ENCODE measurements around the gene KHDC1. TPM values are rescaled to one million over a fixed set of nuclear protein-coding genes. Genes with fewer than 3 reads are reported as not detected.
"Not testable (repeated sequence)": the region's sequence is repeated elsewhere in the genome, so short reads cannot be mapped to it uniquely, and the experiment has no call there.

The KHDC1 gene
- polyA plus RNA-seq (0.52 to 1.0 TPM (median 0.55 TPM) in 3 replicates), polyA minus RNA-seq (1.7 to 2.1 TPM (median 1.9 TPM) in 3 replicates)
- polyA plus RNA-seq (2011; ENCODE audit: low read depth), result not detected
- polyA plus RNA-seq (2011; cell fraction: cytosol; rRNA removed), result 0.63 and 0.73 TPM in 2 replicates
- 0.72 and 1.5 TPM in 2 replicates for polyA plus RNA-seq (2011; cell fraction: nucleus; rRNA removed)
- 0.50 and 0.65 TPM in 2 replicates for polyA plus RNA-seq (2012; ENCODE audit: low replicate concordance)
- polyA minus RNA-seq (2011; cell fraction: cytosol; rRNA and poly(A)+ RNA removed), result not detected
- 0.21 and 1.2 TPM in 2 replicates for polyA minus RNA-seq (2011; cell fraction: nucleus; rRNA and poly(A)+ RNA removed)

GRCh38 chr6:73262671-73263569, at the start of gene KHDC1:
TSS of gene KHDC1 (minus strand) at chr6:73263196. CDS start at chr6:73242517, 20,679 bp downstream.
- peak within 1 kb of the TSS; percentile 78 for H3K27ac ChIP-seq (ENCODE audit: control insufficient read depth, insufficient read depth, low read length)

GRCh38 chr6:73310503-73310845, 47.5 kb upstream of the KHDC1 start:
- peak overlapping the region; percentile 38 to 66 (median 59) for H3K4me3 ChIP-seq (ENCODE audit: control insufficient read depth in 2 of 3, extremely low read depth in 1 of 3, insufficient read depth in 2 of 3, low read depth in 1 of 3, low read length in 3 of 3)
- H3K79me2 ChIP-seq (ENCODE audit: control insufficient read depth, insufficient read depth, low read length); H3K4me1 ChIP-seq (ENCODE audit: control insufficient read depth, extremely low read depth, insufficient read depth, low read length); H4K20me1 ChIP-seq (ENCODE audit: control insufficient read depth, extremely low read depth, insufficient read depth, low read length); FAIRE-seq; DNase-seq (ENCODE audit: low read depth, low spot score); H3K9me3 ChIP-seq (ENCODE audit: control insufficient read depth, low read depth, low read length); H3K36me3 ChIP-seq (ENCODE audit: control insufficient read depth in 2 of 2, extremely low read depth in 1 of 2, insufficient read depth in 2 of 2, low read length in 2 of 2); H3K9ac ChIP-seq (ENCODE audit: control insufficient read depth, extremely low read depth, insufficient read depth, low read length); H3K27ac ChIP-seq (ENCODE audit: control insufficient read depth, insufficient read depth, low read length); H3K9me1 ChIP-seq (ENCODE audit: control insufficient read depth, extremely low read depth, insufficient read depth, low read length); dilution Hi-C loops (cut with MboI; ENCODE audit: extremely low pct_ligation_motif_present, low sequenced_read_pairs): not testable (repeated sequence)
- H3K27me3 ChIP-seq (ENCODE audit: control insufficient read depth, extremely low read depth, insufficient read depth, low read length), result peaks cover 24% of the 10 kb centered on the region
- H3K4me2 ChIP-seq (ENCODE audit: control insufficient read depth, extremely low read depth, insufficient read depth, low read depth, low read length), result peak overlapping the region; percentile 80
- peak overlapping the region; percentile 87 for H2AFZ ChIP-seq (ENCODE audit: control insufficient read depth, low read length)

More at GRCh38 chr6:73262671-73263569, at the start of gene KHDC1:
- Histone ChIP-seq H3K27me3 (ENCODE audit: control insufficient read depth, extremely low read depth, insufficient read depth, low read length) (no peaks in the 10 kb centered on the region), H2AFZ (ENCODE audit: control insufficient read depth, low read length) (peak within 1 kb of the TSS; percentile 82), H3K9ac (ENCODE audit: control insufficient read depth, extremely low read depth, insufficient read depth, low read length) (peak within 1 kb of the TSS; percentile 73), H3K4me3 (ENCODE audit: control insufficient read depth in 2 of 3, extremely low read depth in 1 of 3, insufficient read depth in 2 of 3, low read depth in 1 of 3, low read length in 3 of 3) (peak within 1 kb of the TSS; percentile 52 to 77 (median 60)), H3K36me3 (ENCODE audit: control insufficient read depth in 2 of 2, extremely low read depth in 1 of 2, insufficient read depth in 2 of 2, low read length in 2 of 2) (peaks cover 0 to 1% of the 10 kb centered on the region in 2 experiments), H3K9me1 (ENCODE audit: control insufficient read depth, extremely low read depth, insufficient read depth, low read length) (no peaks in the 10 kb centered on the region), H3K79me2 (ENCODE audit: control insufficient read depth, insufficient read depth, low read length) (peaks cover 20% of the 10 kb centered on the region), H3K4me2 (ENCODE audit: control insufficient read depth, extremely low read depth, insufficient read depth, low read depth, low read length) (peak within 1 kb of the TSS; percentile 80), H3K9me3 (ENCODE audit: control insufficient read depth, low read depth, low read length) (no peaks in the 10 kb centered on the region), H3K4me1 (ENCODE audit: control insufficient read depth, extremely low read depth, insufficient read depth, low read length) (peaks cover 47% of the 10 kb centered on the region), H4K20me1 (ENCODE audit: control insufficient read depth, extremely low read depth, insufficient read depth, low read length) (no peaks in the 10 kb centered on the region)
- TF ChIP-seq EZH2 (IDR thresholded peaks at IDR 0.05; ENCODE audit: low read length) (no peak), CTCF (optimal IDR thresholded peaks at IDR 0.05 in 1 of 3, IDR thresholded peaks at IDR 0.05 in 1 of 3, conservative IDR thresholded peaks at IDR 0.05 in 1 of 3; ENCODE audit: extremely low read depth in 1 of 3, insufficient read depth in 2 of 3, low read length in 3 of 3) (peak in 1 of 3 experiments; percentile 2)
- dilution Hi-C loops (cut with MboI; ENCODE audit: extremely low pct_ligation_motif_present, low sequenced_read_pairs), result no loop called here
- DNase-seq (ENCODE audit: low read depth, low spot score) (peak; percentile 13), FAIRE-seq (no peak)

Measured in keratinocyte (primary cell).